Prostate gland (tissue), 2 donors: ENCODE measurements around the gene GAB2. TPM values are rescaled to one million over a fixed set of nuclear protein-coding genes. Genes with fewer than 3 reads are reported as not detected.

Experiments
- DNase-seq: peaks from one replicate; pipeline ENCODE4 v3.0.0-alpha.2; 2019; ENCODE audit warnings: low spot score
- H3K27ac ChIP-seq, 2 donors: fragments of 200-600 bp; sonication (generic); 2 replicates each; pipeline ENCODE4 v1.5.1; 2017 to 2019
- H3K27me3 ChIP-seq: fragments of 200-600 bp; sonication (generic); replicated peaks from 2 replicates; pipeline ENCODE4 v1.5.1; 2019; ENCODE audit not compliant: insufficient read depth
- H3K36me3 ChIP-seq, 2 donors: fragments of 200-600 bp; sonication (generic); 1 replicate in 1 of 2; 2 replicates in 1 of 2; pipeline versions ENCODE4 v1.5.1 to v1.8.1; 2017 to 2019
- H3K4me1 ChIP-seq: fragments of 200-600 bp; sonication (generic); replicated peaks from 2 replicates; pipeline ENCODE4 v1.5.1; 2019
- H3K4me3 ChIP-seq, 2 donors: fragments of 200-600 bp; sonication (generic); 2 replicates each; pipeline ENCODE4 v1.5.1; 2017 to 2019
- H3K9me3 ChIP-seq: fragments of 200-600 bp; sonication (generic); 2 replicates; pipeline ENCODE4 v1.5.1; 2017
- CTCF ChIP-seq, 4 experiments: fragments of 200-600 bp in 2 of 4; fragments of 450-650 bp in 2 of 4; sonication (generic) in 2 of 4; IDR thresholded peaks; 1 replicate in 3 of 4; 2 replicates in 1 of 4; pipeline ENCODE4 v1.5.1; 2016 to 2019; ENCODE audit warnings: antibody characterized with exemption in 4 of 4, mild to moderate bottlenecking in 2 of 4, moderate library complexity in 2 of 4
- POLR2A ChIP-seq: fragments of 450-650 bp; IDR thresholded peaks from one replicate; pipeline ENCODE4 v1.6.1; 2016; ENCODE audit warnings: antibody characterized with exemption, mild to moderate bottlenecking
- POLR2AphosphoS5 ChIP-seq: sonication (generic); formaldehyde crosslinking; IDR thresholded peaks from one replicate; pipeline ENCODE4 v1.6.1; 2017; ENCODE audit warnings: antibody characterized with exemption
- WGBS: methylation state at CpG from one replicate; pipeline ENCODE4 v1.1.5; 2018; 5-methylcytosine and 5-hydroxymethylcytosine counted together
- intact Hi-C: fragments of 100-400 bp; cut with DNase I; formaldehyde crosslinking; loops from one replicate; pipeline ENCODE4 v1.14.2; 2022
- total RNA-seq, 2 donors: library from RNA; depleted of rRNA; stranded (reverse); fragments of >200 nt; gene quantifications; one replicate each; pipeline ENCODE4 v1.1.0, GENCODE V29; 2016

GAB2 gene
- total RNA-seq, 2 donors from 2014 or later = 7.4 to 12.8 TPM

- no peaks in the 10 kb centered on the region for H3K9me3 ChIP-seq
- 93% methylated on average over 5 of the region's 5 CpGs for WGBS
- H3K4me1 ChIP-seq = no peaks in the 10 kb centered on the region
- no peak for DNase-seq
- no peak overlapping the region for H3K4me3 ChIP-seq
- no peak overlapping the region for H3K27ac ChIP-seq
- intact Hi-C loops = no loop called here
- no peaks in the 10 kb centered on the region for H3K27me3 ChIP-seq
- H3K36me3 ChIP-seq = no peaks in the 10 kb centered on the region
- TF ChIP-seq POLR2A (no peak), CTCF (IDR thresholded peaks at IDR 0.05) (no peak), POLR2AphosphoS5 (no peak)
These were observed 117.3 kb downstream of the GAB2 start for GRCh38 chr11:78300108-78300839.

- intact Hi-C loops = no loop called here
- no peak for DNase-seq
- Histone ChIP-seq H3K4me1 (no peaks in the 10 kb centered on the region), H3K9me3 (no peaks in the 10 kb centered on the region), H3K4me3 (no peak overlapping the region), H3K27me3 (no peaks in the 10 kb centered on the region), H3K27ac (no peak overlapping the region), H3K36me3 (no peaks in the 10 kb centered on the region)
- 70% methylated on average over 2 of the region's 2 CpGs for WGBS
- TF ChIP-seq POLR2AphosphoS5 (no peak), CTCF (IDR thresholded peaks at IDR 0.05) (no peak), POLR2A (no peak)
These were observed 118.5 kb downstream of the GAB2 start for GRCh38 chr11:78299000-78299710.

GRCh38 chr11:78298291-78298771, 119.3 kb downstream of the GAB2 start:
- no peak for TF ChIP-seq POLR2A
- TF ChIP-seq CTCF (IDR thresholded peaks at IDR 0.05) = no peak
- TF ChIP-seq POLR2AphosphoS5 = no peak
- intact Hi-C loops = no loop called here
- no peak overlapping the region for H3K27ac ChIP-seq
- no peaks in the 10 kb centered on the region for H3K4me1 ChIP-seq
- no peaks in the 10 kb centered on the region for H3K9me3 ChIP-seq
- no peaks in the 10 kb centered on the region for H3K36me3 ChIP-seq
- no peak for DNase-seq
- 81% methylated on average over 1 of the region's 1 CpG for WGBS
- H3K4me3 ChIP-seq = no peak overlapping the region
- H3K27me3 ChIP-seq = no peaks in the 10 kb centered on the region

- DNase-seq = no peak
- Histone ChIP-seq H3K36me3 (no peaks in the 10 kb centered on the region), H3K4me1 (no peaks in the 10 kb centered on the region), H3K4me3 (no peak overlapping the region), H3K27ac (no peak overlapping the region), H3K27me3 (no peaks in the 10 kb centered on the region), H3K9me3 (no peaks in the 10 kb centered on the region)
- intact Hi-C loops = no loop called here
- WGBS = 76% methylated on average over 8 of the region's 8 CpGs
- TF ChIP-seq CTCF (IDR thresholded peaks at IDR 0.05) (no peak), POLR2A (no peak), POLR2AphosphoS5 (no peak)
These were observed 121.4 kb downstream of the GAB2 start for GRCh38 chr11:78295991-78296930.
